ENCODE results near the gene SH2D4B.

DNA sequence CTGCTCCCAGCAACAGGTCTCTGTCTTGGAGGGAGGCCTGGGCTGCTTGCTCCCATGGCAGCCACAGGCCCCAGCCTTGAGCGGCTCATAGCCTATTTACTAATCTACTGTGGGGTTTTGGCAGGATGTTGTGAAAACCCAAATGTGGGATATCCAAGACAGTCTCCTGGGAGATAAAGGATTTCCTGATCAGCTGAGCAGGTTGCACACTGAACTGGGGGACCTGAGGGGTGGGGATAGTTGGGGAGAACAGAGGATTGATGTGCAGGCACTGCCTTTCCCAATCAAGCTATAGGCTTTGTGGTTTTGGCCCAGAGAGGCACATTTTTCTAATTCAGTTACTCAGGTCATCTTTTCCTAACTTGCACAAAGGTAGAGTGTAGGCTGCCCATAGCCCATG is 92.6 kb downstream of the SH2D4B start:
- TF ChIP-seq ZNF274 (IDR thresholded peaks at IDR 0.05; ENCODE audit: low read depth, low read length) (no peak), SUZ12 (IDR thresholded peaks at IDR 0.05; ENCODE audit: extremely low read depth, insufficient read depth, insufficient read length) (no peak), YY1 (IDR thresholded peaks at IDR 0.05; ENCODE audit: insufficient read depth, insufficient read length) (no peak)
